Activated naive CD4-positive, alpha-beta T cell treated with Interleukin-2 at 50 U/mL for 16 hours (primary cell): Measurements from ENCODE around the gene RNASE9.
"Not testable (repeated sequence)": the region's sequence is repeated elsewhere in the genome, so short reads cannot be mapped to it uniquely, and the experiment has no call there.

ENCODE experiments used
- DNase-seq: peaks from one replicate; pipeline ENCODE4 v3.0.0-alpha.2; 2020

Gene RNASE9

GRCh38 chr14:20515846-20516245 lies 45.0 kb downstream of the RNASE9 start:
- DNase-seq, result no peak

DNA sequence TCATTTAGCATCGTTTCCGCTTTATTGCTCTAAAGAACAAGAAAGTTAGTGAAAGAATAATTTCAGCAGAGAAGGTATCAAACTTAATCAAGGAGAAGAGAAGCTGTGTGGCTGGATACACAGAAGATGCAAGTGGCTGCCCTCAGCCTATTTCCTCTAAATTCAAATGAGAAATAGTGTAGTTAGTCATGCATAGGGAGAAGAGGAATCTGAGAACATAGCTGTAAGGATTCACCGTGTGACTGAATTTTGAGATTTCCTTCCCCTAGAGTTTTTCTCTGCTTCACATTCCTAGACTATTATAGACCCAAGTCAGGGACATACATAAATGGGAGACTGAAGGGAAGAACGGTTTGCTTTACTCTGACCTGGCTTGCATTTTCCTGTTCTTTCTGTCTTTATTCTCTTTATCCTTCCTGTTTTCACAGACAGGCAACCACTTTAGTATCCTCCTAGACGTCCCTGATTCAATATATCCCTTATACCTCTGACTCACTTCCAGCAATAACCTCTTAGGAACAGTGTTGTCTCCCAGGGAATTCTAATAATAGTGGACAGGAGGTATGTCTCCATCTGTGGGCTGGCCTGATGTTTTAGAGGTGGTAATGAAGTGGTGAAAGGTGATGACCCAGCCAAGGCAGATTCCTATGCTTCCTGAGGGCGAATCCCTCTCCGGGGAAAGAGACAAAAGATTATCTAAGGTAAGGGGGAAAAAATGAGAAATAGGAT lies 48.5 kb downstream of the RNASE9 start:
- DNase-seq, result no peak

GRCh38 chr14:20508367-20508766 lies 52.5 kb downstream of the RNASE9 start:
- no peak for DNase-seq

DNA sequence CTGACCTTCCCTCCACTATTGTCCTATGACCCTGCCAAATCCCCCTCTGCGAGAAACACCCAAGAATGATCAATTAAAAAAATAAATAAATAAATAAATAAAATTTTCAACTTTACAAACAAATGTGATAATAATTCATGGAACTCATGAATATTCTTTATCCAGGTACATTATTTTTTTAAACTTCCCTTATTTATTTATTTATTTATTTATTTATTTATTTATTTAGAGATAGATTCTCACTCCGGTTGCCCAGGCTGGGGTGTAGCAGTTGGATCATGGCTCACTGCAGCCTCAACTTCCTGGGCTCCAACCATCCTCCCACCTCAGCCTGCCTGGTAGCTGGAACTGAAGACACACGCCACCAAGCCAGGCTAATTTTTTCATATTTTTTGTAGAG lies 53.3 kb downstream of the RNASE9 start:
- DNase-seq, result not testable (repeated sequence)

DNA sequence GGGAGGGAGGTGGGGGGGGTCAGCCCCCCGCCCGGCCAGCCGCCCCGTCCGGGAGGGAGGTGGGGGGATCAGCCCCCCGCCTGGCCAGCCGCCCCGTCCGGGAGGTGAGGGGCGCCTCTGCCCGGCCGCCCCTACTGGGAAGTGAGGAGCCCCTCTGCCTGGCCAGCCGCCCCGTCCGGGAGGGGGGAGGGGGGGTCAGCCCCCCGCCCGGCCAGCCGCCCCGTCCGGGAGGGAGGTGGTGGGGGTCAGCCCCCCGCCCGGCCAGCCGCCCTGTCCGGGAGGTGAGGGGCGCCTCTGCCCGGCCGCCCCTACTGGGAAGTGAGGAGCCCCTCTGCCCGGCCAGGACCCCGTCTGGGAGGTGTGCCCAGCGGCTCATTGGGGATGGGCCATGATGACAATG lies 54.1 kb downstream of the RNASE9 start:
- not testable (repeated sequence) for DNase-seq

GRCh38 chr14:20506276-20506675 lies 54.6 kb downstream of the RNASE9 start:
- DNase-seq, result not testable (repeated sequence)
